ENCODE results near the gene PDSS2.
A peak's percentile ranks its signal among the peaks of the same experiment; 100 is the strongest.

The PDSS2 gene

GRCh38 chr6:107271208-107271790 is 188.1 kb downstream of the PDSS2 start:
- Histone ChIP-seq H3K27ac (ENCODE audit: low read depth, low read length) (no peak overlapping the region), H2BK120ac (ENCODE audit: insufficient read depth, low read length, poor library complexity) (no peak overlapping the region), H3K4me3 (ENCODE audit: low read depth, low read length) (no peak overlapping the region), H2AK5ac (ENCODE audit: low read length) (no peak overlapping the region), H3K9ac (ENCODE audit: low read length) (no peak overlapping the region), H3K79me2 (ENCODE audit: control insufficient read depth, insufficient read depth, low read length, poor library complexity) (no peaks in the 10 kb centered on the region), H3K27me3 (ENCODE audit: insufficient read depth, low read length) (no peaks in the 10 kb centered on the region), H4K91ac (ENCODE audit: low read depth, low read length) (no peak overlapping the region), H3K4me2 (ENCODE audit: low read length) (no peak overlapping the region), H4K12ac (ENCODE audit: low read depth, low read length) (no peak overlapping the region), H3K36me3 (ENCODE audit: control insufficient read depth in 1 of 2, insufficient read depth in 2 of 2, low read length in 2 of 2) (no peaks in the 10 kb centered on the region), H3K9me3 (ENCODE audit: insufficient read depth, low read depth, low read length) (no peaks in the 10 kb centered on the region), H3K14ac (ENCODE audit: low read length) (no peak overlapping the region), H4K8ac (ENCODE audit: low read depth, low read length) (no peak overlapping the region), H3K79me1 (ENCODE audit: low read length) (peaks cover 3% of the 10 kb centered on the region), H2BK12ac (ENCODE audit: low read length) (no peak overlapping the region), H3K4ac (ENCODE audit: low read depth, low read length) (no peak overlapping the region), H2BK5ac (ENCODE audit: low read depth, low read length, poor library complexity) (no peak overlapping the region), H3K4me1 (ENCODE audit: control insufficient read depth in 1 of 2, insufficient read depth in 2 of 2, low read length in 2 of 2) (peaks cover 2 to 3% of the 10 kb centered on the region in 2 experiments), H3K18ac (ENCODE audit: low read length) (no peak overlapping the region), H2AFZ (ENCODE audit: insufficient read depth, low read length, poor library complexity) (no peak overlapping the region), H3K23ac (ENCODE audit: low read length) (no peak overlapping the region)
- no peak for DNase-seq

- WGBS (ENCODE audit: extremely low coverage, insufficient coverage, insufficient read length), result no CpG with 5 or more reads among the region's 1 CpG
- Histone ChIP-seq H3K79me1 (ENCODE audit: low read length) (peaks cover 3% of the 10 kb centered on the region), H2AFZ (ENCODE audit: insufficient read depth, low read length, poor library complexity) (no peak overlapping the region), H3K23ac (ENCODE audit: low read length) (no peak overlapping the region), H2BK12ac (ENCODE audit: low read length) (no peak overlapping the region), H2AK5ac (ENCODE audit: low read length) (no peak overlapping the region), H3K4me1 (ENCODE audit: control insufficient read depth in 1 of 2, insufficient read depth in 2 of 2, low read length in 2 of 2) (peaks cover 2 to 3% of the 10 kb centered on the region in 2 experiments), H2BK5ac (ENCODE audit: low read depth, low read length, poor library complexity) (no peak overlapping the region), H3K27ac (ENCODE audit: low read depth, low read length) (no peak overlapping the region), H2BK120ac (ENCODE audit: insufficient read depth, low read length, poor library complexity) (no peak overlapping the region), H4K91ac (ENCODE audit: low read depth, low read length) (no peak overlapping the region), H3K9me3 (ENCODE audit: insufficient read depth, low read depth, low read length) (no peaks in the 10 kb centered on the region), H3K4ac (ENCODE audit: low read depth, low read length) (no peak overlapping the region), H3K18ac (ENCODE audit: low read length) (no peak overlapping the region), H4K8ac (ENCODE audit: low read depth, low read length) (no peak overlapping the region), H3K14ac (ENCODE audit: low read length) (no peak overlapping the region), H3K79me2 (ENCODE audit: control insufficient read depth, insufficient read depth, low read length, poor library complexity) (no peaks in the 10 kb centered on the region), H3K27me3 (ENCODE audit: insufficient read depth, low read length) (no peaks in the 10 kb centered on the region), H3K9ac (ENCODE audit: low read length) (no peak overlapping the region), H3K4me2 (ENCODE audit: low read length) (no peak overlapping the region), H3K4me3 (ENCODE audit: low read depth, low read length) (no peak overlapping the region), H4K12ac (ENCODE audit: low read depth, low read length) (no peak overlapping the region), H3K36me3 (ENCODE audit: control insufficient read depth in 1 of 2, insufficient read depth in 2 of 2, low read length in 2 of 2) (no peaks in the 10 kb centered on the region)
- no peak for DNase-seq
These were observed 191.7 kb downstream of the PDSS2 start for GRCh38 chr6:107267634-107268033.

GRCh38 chr6:107267006-107267405 is 192.4 kb downstream of the PDSS2 start:
- WGBS (ENCODE audit: extremely low coverage, insufficient coverage, insufficient read length), result no CpG with 5 or more reads among the region's 4 CpGs
- no peaks in the 10 kb centered on the region for H3K79me2 ChIP-seq (ENCODE audit: control insufficient read depth, insufficient read depth, low read length, poor library complexity)
- no peak overlapping the region for H2AK5ac ChIP-seq (ENCODE audit: low read length)
- H3K18ac ChIP-seq (ENCODE audit: low read length), result no peak overlapping the region
- H4K12ac ChIP-seq (ENCODE audit: low read depth, low read length), result no peak overlapping the region
- no peak overlapping the region for H3K9ac ChIP-seq (ENCODE audit: low read length)
- no peak for DNase-seq
- no peak overlapping the region for H3K14ac ChIP-seq (ENCODE audit: low read length)
- H3K4ac ChIP-seq (ENCODE audit: low read depth, low read length), result no peak overlapping the region
- no peaks in the 10 kb centered on the region for H3K36me3 ChIP-seq (ENCODE audit: control insufficient read depth in 1 of 2, insufficient read depth in 2 of 2, low read length in 2 of 2)
- no peak overlapping the region for H4K91ac ChIP-seq (ENCODE audit: low read depth, low read length)
- H2BK12ac ChIP-seq (ENCODE audit: low read length), result no peak overlapping the region
- H3K23ac ChIP-seq (ENCODE audit: low read length), result peak overlapping the region; percentile 80
- H2AFZ ChIP-seq (ENCODE audit: insufficient read depth, low read length, poor library complexity), result no peak overlapping the region
- no peaks in the 10 kb centered on the region for H3K27me3 ChIP-seq (ENCODE audit: insufficient read depth, low read length)
- H3K9me3 ChIP-seq (ENCODE audit: insufficient read depth, low read depth, low read length), result no peaks in the 10 kb centered on the region
- peaks cover 3% of the 10 kb centered on the region for H3K79me1 ChIP-seq (ENCODE audit: low read length)
- no peak overlapping the region for H2BK5ac ChIP-seq (ENCODE audit: low read depth, low read length, poor library complexity)
- H4K8ac ChIP-seq (ENCODE audit: low read depth, low read length), result no peak overlapping the region
- no peak overlapping the region for H2BK120ac ChIP-seq (ENCODE audit: insufficient read depth, low read length, poor library complexity)
- no peak overlapping the region for H3K4me2 ChIP-seq (ENCODE audit: low read length)
- no peak overlapping the region for H3K4me3 ChIP-seq (ENCODE audit: low read depth, low read length)
- no peak overlapping the region for H3K27ac ChIP-seq (ENCODE audit: low read depth, low read length)
- H3K4me1 ChIP-seq (ENCODE audit: control insufficient read depth in 1 of 2, insufficient read depth in 2 of 2, low read length in 2 of 2), result peaks cover 2 to 3% of the 10 kb centered on the region in 2 experiments

GRCh38 chr6:107266563-107266962 is 192.8 kb downstream of the PDSS2 start:
- Histone ChIP-seq H3K79me1 (ENCODE audit: low read length) (peaks cover under 1% of the 10 kb centered on the region), H3K18ac (ENCODE audit: low read length) (no peak overlapping the region), H3K79me2 (ENCODE audit: control insufficient read depth, insufficient read depth, low read length, poor library complexity) (no peaks in the 10 kb centered on the region), H3K9ac (ENCODE audit: low read length) (no peak overlapping the region), H2BK5ac (ENCODE audit: low read depth, low read length, poor library complexity) (no peak overlapping the region), H4K91ac (ENCODE audit: low read depth, low read length) (no peak overlapping the region), H4K12ac (ENCODE audit: low read depth, low read length) (no peak overlapping the region), H3K4ac (ENCODE audit: low read depth, low read length) (no peak overlapping the region), H3K36me3 (ENCODE audit: control insufficient read depth in 1 of 2, insufficient read depth in 2 of 2, low read length in 2 of 2) (no peaks in the 10 kb centered on the region), H2AFZ (ENCODE audit: insufficient read depth, low read length, poor library complexity) (no peak overlapping the region), H3K4me2 (ENCODE audit: low read length) (no peak overlapping the region), H2BK12ac (ENCODE audit: low read length) (no peak overlapping the region), H3K27me3 (ENCODE audit: insufficient read depth, low read length) (no peaks in the 10 kb centered on the region), H2AK5ac (ENCODE audit: low read length) (no peak overlapping the region), H2BK120ac (ENCODE audit: insufficient read depth, low read length, poor library complexity) (no peak overlapping the region), H3K4me3 (ENCODE audit: low read depth, low read length) (no peak overlapping the region), H4K8ac (ENCODE audit: low read depth, low read length) (no peak overlapping the region), H3K23ac (ENCODE audit: low read length) (no peak overlapping the region), H3K27ac (ENCODE audit: low read depth, low read length) (no peak overlapping the region), H3K14ac (ENCODE audit: low read length) (no peak overlapping the region), H3K4me1 (ENCODE audit: control insufficient read depth in 1 of 2, insufficient read depth in 2 of 2, low read length in 2 of 2) (peaks cover under 1 to 2% of the 10 kb centered on the region in 2 experiments), H3K9me3 (ENCODE audit: insufficient read depth, low read depth, low read length) (no peaks in the 10 kb centered on the region)
- DNase-seq, result no peak
